Upper lobe of left lung (tissue), 6 donors: ENCODE results near the gene CRX. TPM values are rescaled to one million over a fixed set of nuclear protein-coding genes. Genes with fewer than 3 reads are reported as not detected.

ENCODE experiments used
- ATAC-seq, 2 donors: fragments of 200-7000 bp; cut with Tn5 transposase; one replicate each; pipeline ENCODE4 v1.9.1; 2022; ENCODE audit warnings: mild to moderate bottlenecking in 2 of 2, moderate library complexity in 2 of 2; ENCODE audit not compliant: low FRiP score in 2 of 2
- DNase-seq, 2 donors: peaks; one replicate each; pipeline ENCODE4 v3.0.0-alpha.2; 2019 to 2020
- H3K27ac ChIP-seq, 4 donors: fragments of 200-600 bp; sonication (generic); one replicate each; pipeline ENCODE4 v1.5.1; 2016 to 2019
- H3K27me3 ChIP-seq, 4 donors: fragments of 200-600 bp; sonication (generic); one replicate each; pipeline ENCODE4 v1.5.1; 2017 to 2019
- H3K36me3 ChIP-seq, 4 donors: fragments of 200-600 bp; sonication (generic); one replicate each; pipeline ENCODE4 v1.5.1; 2016 to 2019
- H3K4me1 ChIP-seq, 4 donors: fragments of 200-600 bp; sonication (generic); one replicate each; pipeline ENCODE4 v1.5.1; 2018 to 2019
- H3K4me3 ChIP-seq, 4 donors: fragments of 200-600 bp; sonication (generic); one replicate each; pipeline ENCODE4 v1.5.1; 2017 to 2019; ENCODE audit warnings: mild to moderate bottlenecking in 2 of 4, moderate library complexity in 1 of 4
- H3K9me3 ChIP-seq, 4 donors: fragments of 200-600 bp; sonication (generic); one replicate each; pipeline ENCODE4 v1.5.1; 2018 to 2019
- CTCF ChIP-seq, 6 experiments: fragments of 450-650 bp in 4 of 6; fragments of 200-600 bp in 2 of 6; sonication (generic) in 2 of 6; IDR thresholded peaks; one replicate each; pipeline ENCODE4 v1.5.1; 2016 to 2019; ENCODE audit warnings: antibody characterized with exemption in 6 of 6
- EP300 ChIP-seq, 4 donors: sonication (generic); formaldehyde crosslinking; IDR thresholded peaks; one replicate each; pipeline ENCODE4 v1.5.1; 2017; ENCODE audit warnings: antibody characterized with exemption in 4 of 4, control low read depth in 2 of 4
- POLR2A ChIP-seq, 4 donors: fragments of 450-650 bp; IDR thresholded peaks; one replicate each; pipeline ENCODE4 v1.5.1; 2016 to 2017; ENCODE audit warnings: antibody characterized with exemption in 4 of 4, mild to moderate bottlenecking in 2 of 4
- POLR2AphosphoS5 ChIP-seq, 2 donors: sonication (generic); formaldehyde crosslinking; IDR thresholded peaks; one replicate each; pipeline ENCODE4 v1.5.1; 2017; ENCODE audit warnings: antibody characterized with exemption in 2 of 2
- WGBS, 2 donors: methylation state at CpG; one replicate each; pipeline ENCODE4 v1.1.5; 2017 to 2018; 5-methylcytosine and 5-hydroxymethylcytosine counted together
- small RNA-seq, 4 donors: library from RNA; depleted of rRNA; stranded (forward); fragments of <200 nt; gene quantifications; one replicate each; pipeline ENCODE3, GENCODE V24; 2016
- total RNA-seq, 6 donors: library from RNA; depleted of rRNA in 4 of 6; stranded (reverse); fragments of >200 nt in 4 of 6; gene quantifications; one replicate each; pipeline versions ENCODE4 v1.1.0 to v1.2.1, GENCODE V29; 2016 to 2021
- donor health status: DM: no; HTN: no; CAD: no; lungs with moderate emphysema.
- donor health status: DM: no; HTN: yes; CAD: no; lungs with severe emphysema.

Gene CRX
- total RNA-seq, 6 donors from 2014 or later: not detected

- TF ChIP-seq CTCF (IDR thresholded peaks at IDR 0.05) (no peak), EP300 (IDR thresholded peaks at IDR 0.05) (no peak), POLR2A (IDR thresholded peaks at IDR 0.05) (no peak), POLR2AphosphoS5 (IDR thresholded peaks at IDR 0.05) (no peak)
- 68 to 73% methylated on average over 7 of the region's 7 CpGs for WGBS, 2 donors
- H3K27me3 ChIP-seq: no peaks in the 10 kb centered on the region
- H3K36me3 ChIP-seq: no peaks in the 10 kb centered on the region
- DNase-seq (no peak), ATAC-seq (no peak)
- no peak overlapping the region for H3K4me3 ChIP-seq
- H3K4me1 ChIP-seq: peaks cover 0 to 4% (median 0%) of the 10 kb centered on the region in 4 donors
- H3K9me3 ChIP-seq: peaks cover 0 to 5% (median 0%) of the 10 kb centered on the region in 4 donors
- H3K27ac ChIP-seq: no peak overlapping the region
Observed at GRCh38 chr19:47890865-47891621, 69.3 kb downstream of the CRX start.

GRCh38 chr19:47891622-47891922 lies 69.8 kb downstream of the CRX start:
- whole genome bisulfite sequencing, 2 donors: 56 to 61% methylated on average over 2 of the region's 2 CpGs
- ATAC-seq (no peak), DNase-seq (no peak)
- Histone ChIP-seq H3K27ac (peak overlapping the region in 1 of 4 donors; percentile 45), H3K4me3 (no peak overlapping the region), H3K27me3 (no peaks in the 10 kb centered on the region), H3K9me3 (peaks cover 0 to 10% (median 0%) of the 10 kb centered on the region in 4 donors), H3K36me3 (no peaks in the 10 kb centered on the region), H3K4me1 (peaks cover 0 to 4% (median 0%) of the 10 kb centered on the region in 4 donors)
- TF ChIP-seq POLR2AphosphoS5 (IDR thresholded peaks at IDR 0.05) (no peak), EP300 (IDR thresholded peaks at IDR 0.05) (no peak), CTCF (IDR thresholded peaks at IDR 0.05) (no peak), POLR2A (IDR thresholded peaks at IDR 0.05) (no peak)

- peak overlapping the region in 1 of 4 donors; percentile 45 for H3K27ac ChIP-seq
- ATAC-seq (no peak), DNase-seq (no peak)
- H3K36me3 ChIP-seq: no peaks in the 10 kb centered on the region
- peaks cover 0 to 4% (median 0%) of the 10 kb centered on the region in 4 donors for H3K4me1 ChIP-seq
- no peak overlapping the region for H3K4me3 ChIP-seq
- H3K27me3 ChIP-seq: no peaks in the 10 kb centered on the region
- 47 to 52% methylated on average over 7 of the region's 7 CpGs for WGBS, 2 donors
- peaks cover 0 to 10% (median 0%) of the 10 kb centered on the region in 4 donors for H3K9me3 ChIP-seq
- TF ChIP-seq POLR2A (IDR thresholded peaks at IDR 0.05): no peak
- no peak for TF ChIP-seq CTCF (IDR thresholded peaks at IDR 0.05)
Observed at GRCh38 chr19:47891923-47892666, 70.4 kb downstream of the CRX start.

Small RNA genes lying within 50 kb of the gene (small RNA-seq; reads per million reads assigned to genes)
- 0 reads per million in 4 donors for gene AC008745.1

Other genes with a start within 250 kb of the CRX start
- 1 to 10 TPM in 1 of 6 donors, under 1 TPM in 5; 0.20 to 2.1 (median 0.42) TPM for gene ZNF541, start 248.8 kb upstream of the CRX start, total RNA-seq
- 10 to 100 TPM in 4 of 6 donors, 1 to 10 TPM in 2; 5.0 to 66.1 (median 15.2) TPM for gene BICRA, start 212.8 kb upstream of the CRX start, total RNA-seq
- gene EHD2, start 108.5 kb upstream of the CRX start, total RNA-seq: 100 to 1,000 TPM in 4 of 6 donors, 10 to 100 TPM in 2; 80.7 to 426 (median 181) TPM
- 100 to 1,000 TPM; 261 to 432 (median 282) TPM for gene NOP53, start 76.4 kb upstream of the CRX start, total RNA-seq
- 100 to 1,000 TPM; 194 to 455 (median 325) TPM for gene SELENOW, start 43.2 kb upstream of the CRX start, total RNA-seq
- gene TPRX1, start 17.4 kb upstream of the CRX start, total RNA-seq: not detected
- gene TPRX2, start 37.3 kb downstream of the CRX start, total RNA-seq: not detected
- gene SULT2A1, start 64.4 kb downstream of the CRX start, total RNA-seq: under 1 TPM in 2 of 6 donors, not detected in 4; 0.20 to 0.31 TPM
- gene BSPH1, start 170.2 kb downstream of the CRX start, total RNA-seq: not detected
- not detected for gene ELSPBP1, start 172.7 kb downstream of the CRX start, total RNA-seq
- not detected for gene CABP5, start 222.1 kb downstream of the CRX start, total RNA-seq